H1 (cell line): ENCODE data around the gene TOMT. TPM values are rescaled to one million over a fixed set of nuclear protein-coding genes. Genes with fewer than 3 reads are reported as not detected.

Experiments
- CTCF ChIA-PET: fragments of 300-600 bp; sonication (Branson Sonifier 250); formaldehyde crosslinking; loops from one replicate; lab custom pipeline; 2021; ENCODE audit not compliant: partially characterized antibody; lab: Charles Lee
- POLR2A ChIA-PET: fragments of 300-600 bp; sonication (Branson Sonifier 250); formaldehyde crosslinking; loops from one replicate; lab custom pipeline; 2021; ENCODE audit warnings: inconsistent platforms; ENCODE audit not compliant: partially characterized antibody; lab: Charles Lee
- DNase-seq, 2 experiments: peaks; one replicate each; pipeline versions ENCODE4 v3.0.0 to v3.0.0-alpha.2; 2010 to 2022; ENCODE audit warnings: low spot score in 2 of 2, low read depth in 1 of 2, mixed read lengths in 1 of 2
- FAIRE-seq: peaks from 2 replicates; lab custom pipeline; 2011; peaks lifted over from hg19 to GRCh38; lab: Jason Lieb, UNC
- H2AFZ ChIP-seq: 2 replicates; pipeline ENCODE4 v1.8.1; 2012; ENCODE audit warnings: low read length, inconsistent platforms
- H2AK5ac ChIP-seq: 2 replicates; pipeline ENCODE4 v1.6.1; 2013; ENCODE audit warnings: low read depth, low read length
- H2BK120ac ChIP-seq: replicated peaks from 2 replicates; pipeline ENCODE3; 2013; ENCODE audit warnings: low read depth, low read length, inconsistent platforms
- H2BK12ac ChIP-seq: 2 replicates; pipeline ENCODE4 v1.6.1; 2013; ENCODE audit warnings: low read depth, low read length
- H2BK15ac ChIP-seq: 2 replicates; pipeline ENCODE4 v1.6.1; 2013; ENCODE audit warnings: low read length
- H2BK20ac ChIP-seq: 2 replicates; pipeline ENCODE4 v1.6.1; 2013; ENCODE audit warnings: low read length
- H2BK5ac ChIP-seq: 2 replicates; pipeline ENCODE4 v1.6.1; 2013; ENCODE audit warnings: low read depth, low read length
- H3K14ac ChIP-seq: 2 replicates; pipeline ENCODE4 v1.6.1; 2013; ENCODE audit warnings: inconsistent platforms; ENCODE audit not compliant: insufficient read length
- H3K18ac ChIP-seq: 2 replicates; pipeline ENCODE4 v1.6.1; 2013; ENCODE audit warnings: low read length; ENCODE audit errors: extremely low read depth
- H3K23ac ChIP-seq: 2 replicates; pipeline ENCODE4 v1.6.1; 2013; ENCODE audit warnings: inconsistent platforms; ENCODE audit not compliant: insufficient read length
- H3K23me2 ChIP-seq: 2 replicates; pipeline ENCODE4 v1.6.1; 2013; ENCODE audit warnings: low read depth, low read length
- H3K27ac ChIP-seq: 2 replicates; pipeline ENCODE4 v1.6.1; 2011; ENCODE audit warnings: low read depth, low read length, inconsistent platforms
- H3K27me3 ChIP-seq, 4 experiments: replicated peaks in 1 of 4; 1 replicate in 1 of 4; 2 replicates in 3 of 4; pipeline versions ENCODE4 v1.6.1 to v1.8.1; 2011 to 2013; ENCODE audit warnings: low read length in 3 of 4, mild to moderate bottlenecking in 3 of 4, inconsistent platforms in 2 of 4, mixed read lengths in 2 of 4, moderate library complexity in 1 of 4; ENCODE audit not compliant: control insufficient read depth in 3 of 4, insufficient read depth in 3 of 4; ENCODE audit errors: extremely low read depth in 1 of 4
- H3K36me3 ChIP-seq, 4 experiments: 2 replicates each; pipeline versions ENCODE4 v1.6.1 to v1.8.1; 2011 to 2013; ENCODE audit warnings: mild to moderate bottlenecking in 4 of 4, low read length in 3 of 4, moderate library complexity in 2 of 4, control low read depth in 1 of 4, inconsistent platforms in 1 of 4; ENCODE audit not compliant: insufficient read depth in 4 of 4, control insufficient read depth in 2 of 4
- H3K4ac ChIP-seq: replicated peaks from 2 replicates; pipeline ENCODE3; 2013; ENCODE audit warnings: low read length, low read depth, mixed read lengths, inconsistent platforms; ENCODE audit not compliant: insufficient read length
- H3K4me1 ChIP-seq, 4 experiments: replicated peaks in 1 of 4; 1 replicate in 1 of 4; 2 replicates in 3 of 4; pipeline versions ENCODE4 v1.6.1 to v1.8.1; 2011 to 2013; ENCODE audit warnings: low read length in 3 of 4, inconsistent platforms in 2 of 4, mixed read lengths in 1 of 4; ENCODE audit not compliant: insufficient read depth in 4 of 4, control insufficient read depth in 3 of 4
- H3K4me2 ChIP-seq, 2 experiments: 2 replicates each; pipeline versions ENCODE4 v1.6.1 to v1.8.1; 2011 to 2013; ENCODE audit warnings: low read depth in 2 of 2, low read length in 2 of 2, control low read depth in 1 of 2, inconsistent platforms in 1 of 2, mild to moderate bottlenecking in 1 of 2; ENCODE audit not compliant: insufficient read depth in 1 of 2
- H3K4me3 ChIP-seq, 4 experiments: fragments of 200-600, 300-600 bp in 1 of 4; sonication (generic), shearing (Covaris generic), sonication (Bioruptor Twin) in 1 of 4; 2 replicates each; pipeline versions ENCODE4 v1.5.1 to v1.8.1; 2011 to 2016; ENCODE audit warnings: low read length in 4 of 4, low read depth in 3 of 4, control low read depth in 2 of 4, inconsistent platforms in 2 of 4, mild to moderate bottlenecking in 2 of 4, mixed read lengths in 1 of 4, moderate library complexity in 1 of 4; ENCODE audit not compliant: insufficient read depth in 2 of 4; ENCODE audit errors: extremely low read depth in 1 of 4
- H3K56ac ChIP-seq: replicated peaks from 2 replicates; pipeline ENCODE3; 2013; ENCODE audit warnings: low read depth, mild to moderate bottlenecking, mixed read lengths, low read length, inconsistent platforms; ENCODE audit not compliant: insufficient read length
- H3K79me1 ChIP-seq: 2 replicates; pipeline ENCODE4 v1.6.1; 2013; ENCODE audit warnings: low read depth, low read length, control low read depth
- H3K79me2 ChIP-seq, 2 experiments: 2 replicates each; pipeline versions ENCODE4 v1.6.1 to v1.8.1; 2012 to 2013; ENCODE audit warnings: low read length in 2 of 2, mild to moderate bottlenecking in 2 of 2, inconsistent platforms in 1 of 2; ENCODE audit not compliant: insufficient read depth in 2 of 2, control insufficient read depth in 1 of 2
- H3K9ac ChIP-seq, 4 experiments: replicated peaks in 1 of 4; 1 replicate in 1 of 4; 2 replicates in 3 of 4; pipeline versions ENCODE4 v1.6.1 to v1.8.1; 2011 to 2013; ENCODE audit warnings: low read depth in 3 of 4, low read length in 3 of 4, control low read depth in 2 of 4, mild to moderate bottlenecking in 2 of 4, moderate library complexity in 2 of 4, inconsistent platforms in 1 of 4; ENCODE audit errors: extremely low read depth in 1 of 4
- H3K9me3 ChIP-seq, 2 experiments: 2 replicates each; pipeline versions ENCODE4 v1.6.1 to v1.8.1; 2012 to 2013; ENCODE audit warnings: mild to moderate bottlenecking in 2 of 2, moderate library complexity in 2 of 2, control low read depth in 1 of 2, inconsistent platforms in 1 of 2, low read depth in 1 of 2, low read length in 1 of 2, mixed read lengths in 1 of 2; ENCODE audit not compliant: insufficient read depth in 2 of 2
- H4K20me1 ChIP-seq, 2 experiments: replicated peaks in 1 of 2; 2 replicates each; pipeline versions ENCODE3 to v1.8.1; 2011 to 2013; ENCODE audit warnings: inconsistent platforms in 2 of 2, low read length in 2 of 2, mild to moderate bottlenecking in 1 of 2; ENCODE audit not compliant: insufficient read depth in 2 of 2, control insufficient read depth in 1 of 2
- H4K5ac ChIP-seq: 2 replicates; pipeline ENCODE4 v1.6.1; 2013; ENCODE audit warnings: low read length, low read depth, mixed read lengths, inconsistent platforms; ENCODE audit not compliant: insufficient read length
- H4K8ac ChIP-seq: 2 replicates; pipeline ENCODE4 v1.8.0; 2013; ENCODE audit warnings: mild to moderate bottlenecking, moderate library complexity, low read length, inconsistent platforms; ENCODE audit not compliant: insufficient read depth; ENCODE audit errors: extremely low read depth
- H4K91ac ChIP-seq: replicated peaks from 2 replicates; pipeline ENCODE3; 2013; ENCODE audit warnings: low read length, mixed read lengths, inconsistent platforms; ENCODE audit not compliant: insufficient read length
- BACH1 ChIP-seq: IDR thresholded peaks from 2 replicates; pipeline ENCODE4 v1.6.1; 2012; ENCODE audit warnings: low read length, improper control_type of control experiment
- BRCA1 ChIP-seq: IDR thresholded peaks from 2 replicates; pipeline ENCODE4 v1.6.1; 2012; ENCODE audit warnings: low read depth, low read length, improper control_type of control experiment
- CBX5 ChIP-seq: fragments of 300-800, 300-1000 bp; sonication (generic); IDR thresholded peaks from 2 replicates; pipeline ENCODE4 v1.7.1; 2016; ENCODE audit warnings: antibody characterized with exemption, low read length, low read depth
- KDM5A ChIP-seq: fragments of 200-600 bp; IDR thresholded peaks from 2 replicates; pipeline ENCODE4 v1.7.1; 2012; ENCODE audit warnings: mild to moderate bottlenecking, low read length, inconsistent platforms, mixed read lengths
- RFX5 ChIP-seq: IDR thresholded peaks from 2 replicates; pipeline ENCODE4 v1.6.1; 2011; ENCODE audit warnings: low read depth, low read length, improper control_type of control experiment, borderline replicate concordance
- SAP30 ChIP-seq: fragments of 300-600 bp; sonication (generic); IDR thresholded peaks from 2 replicates; pipeline ENCODE4 v1.7.1; 2012; ENCODE audit warnings: low read length, moderate library complexity, mild to moderate bottlenecking, inconsistent platforms; ENCODE audit not compliant: insufficient read depth, insufficient replicate concordance
- SP4 ChIP-seq: IDR thresholded peaks from 2 replicates; pipeline ENCODE4 v1.6.1; 2012; ENCODE audit warnings: low read length, inconsistent platforms
- WGBS, 2 experiments: shearing (Covaris generic) in 1 of 2; methylation state at CpG; one replicate each; pipeline versions ENCODE4 v1.1.6 to v1.1.7; 2013 to 2015; ENCODE audit warnings: low lambda C conversion rate in 2 of 2, mixed read lengths in 2 of 2, inconsistent platforms in 1 of 2, low coverage in 1 of 2, missing lambda C conversion rate in 1 of 2; ENCODE audit not compliant: insufficient replicate concordance in 2 of 2, insufficient coverage in 1 of 2, insufficient read length in 1 of 2; ENCODE audit errors: extremely low coverage in 1 of 2, missing lambda C conversion rate in 1 of 2; 5-methylcytosine and 5-hydroxymethylcytosine counted together
- polyA plus RNA-seq, 7 experiments: library from polyadenylated mRNA; depleted of rRNA in 3 of 7; stranded (reverse) in 5 of 7; unstranded in 2 of 7; fragments of >200 nt in 5 of 7; fragments of 200-250 nt in 2 of 7; gene quantifications; 1 replicate in 5 of 7; 2 replicates in 1 of 7; 4 replicates in 1 of 7; pipeline versions ENCODE4 v1.2.1 to v1.2.3, GENCODE V29; 2011 to 2013; ENCODE audit warnings: missing spikeins in 2 of 7, mixed read lengths in 2 of 7
- total RNA-seq: library from RNA; stranded (reverse); fragmentation: NEBNext Ultra II Directional; extraction: Animal tissue kit (Norgen Biotek cat#: 25700); gene quantifications from 2 replicates; pipeline ENCODE4 v1.2.1, GENCODE V29; 2021
- TF ChIP-seq, protein P1 (sequence below): IDR thresholded peaks from 2 replicates; pipeline ENCODE4 v1.6.1; 2012; ENCODE audit warnings: inconsistent platforms
- TF ChIP-seq, protein P2 (sequence below): IDR thresholded peaks from 2 replicates; pipeline ENCODE4 v1.6.1; 2012; ENCODE audit warnings: low read length, inconsistent platforms

The TOMT gene
- total and polyA plus RNA-seq, 2 of the 8 experiments (the other 6 are each of a cell fraction or from before 2014, with no cell fraction given) = 0.11 TPM; not detected in 1

DNA sequence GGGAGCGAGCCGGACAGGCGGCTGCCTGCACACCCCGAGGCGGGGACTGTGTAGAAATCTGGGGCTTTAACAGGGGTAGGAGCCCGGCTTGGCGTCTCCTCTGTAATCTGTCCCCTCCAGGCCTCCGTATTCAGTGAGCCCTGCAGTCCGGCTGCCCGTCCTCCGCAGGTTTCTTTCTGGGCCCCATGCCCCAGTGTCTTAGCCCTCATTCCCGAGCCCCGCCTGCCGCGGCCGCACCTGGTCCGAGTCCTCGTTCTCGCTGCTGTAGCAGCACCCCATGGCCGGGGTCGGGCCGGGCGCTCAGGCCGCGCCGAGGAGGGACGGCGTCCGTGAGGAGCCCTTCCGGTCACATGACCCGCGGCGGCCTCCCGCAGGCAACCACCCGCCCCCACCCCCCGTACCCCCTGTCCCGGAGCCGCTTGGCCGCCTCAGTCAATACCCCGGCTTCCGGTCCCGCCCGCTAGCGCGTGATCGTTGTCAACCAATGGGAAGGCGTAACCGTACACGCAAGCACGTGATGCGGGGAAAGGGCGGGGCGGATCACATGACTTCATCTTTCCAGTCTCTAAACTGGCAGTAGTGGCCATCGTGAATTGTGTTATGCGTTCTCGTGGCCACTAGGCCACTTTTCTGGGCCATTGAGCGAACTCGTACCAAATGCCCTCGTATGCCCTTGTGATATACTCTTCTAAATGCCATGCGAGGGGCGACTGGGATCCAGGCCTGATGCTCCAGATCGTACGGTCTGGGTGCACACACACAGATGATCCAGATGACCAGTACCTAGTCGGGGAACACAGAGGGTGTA is 2.6 kb upstream of the TOMT start, which contains the start of gene LAMTOR1:
LAMTOR1 (minus strand) TSS at position 352 of the 808 bp plus-strand sequence; CDS start at position 279, 73 bp downstream.
- H3K56ac ChIP-seq = peak within 1 kb of the TSS; percentile 59
- H3K4me2 ChIP-seq = peak within 1 kb of the TSS; percentile 84 to 91
- peaks cover 13 to 16% (median 15%) of the 10 kb centered on the region in 4 experiments for H3K36me3 ChIP-seq
- H2BK20ac ChIP-seq = no peak within 1 kb of the TSS
- H3K4ac ChIP-seq = peak within 1 kb of the TSS; percentile 69
- DNase-seq (peak; percentile 97 to 98), FAIRE-seq (peak; percentile 84)
- WGBS, 2 experiments = 7% methylated on average over 54 of the region's 64 CpGs; no CpG with 5 or more reads in 1 of the 2 experiments
- peaks cover under 1 to 13% of the 10 kb centered on the region in 2 experiments for H4K20me1 ChIP-seq
- H3K14ac ChIP-seq = peak within 1 kb of the TSS; percentile 8
- peaks cover 3 to 14% (median 5%) of the 10 kb centered on the region in 4 experiments; a peak in 6 of 7 replicates for H3K4me1 ChIP-seq
- peaks cover 13% of the 10 kb centered on the region for H3K79me1 ChIP-seq
- no peaks in the 10 kb centered on the region for H3K27me3 ChIP-seq
- H2AFZ ChIP-seq = 0 out of 2 replicates have a peak within 1 kb of the TSS, but pooled peaks have one; percentile 70
- ChIA-PET CTCF (interaction anchor here (1.0 to 14.0 kb wide), 4 partner anchors 13 to 135 kb away, joined by 4 to 423 read pairs (median 25); no protein-coding TSS in a partner anchor), POLR2A (interaction anchor here (0.6 to 14.4 kb wide), 8 partner anchors 9 to 329 kb away, joined by 3 to 144 read pairs (median 4); partner anchors contain the start of genes ANAPC15, INPPL1 and LRRC51)
- H3K23me2 ChIP-seq = peaks cover 6% of the 10 kb centered on the region
- no peak within 1 kb of the TSS for H2BK15ac ChIP-seq
- peak within 1 kb of the TSS; percentile 95 to 98 (median 97) for H3K4me3 ChIP-seq
- H2BK12ac ChIP-seq = peak within 1 kb of the TSS; percentile 41
- peak within 1 kb of the TSS; percentile 79; the same call in 1 of the 2 replicates for H2BK5ac ChIP-seq
- peak within 1 kb of the TSS; percentile 86 for H3K27ac ChIP-seq
- peaks cover 10 to 34% of the 10 kb centered on the region in 2 experiments for H3K79me2 ChIP-seq
- H4K8ac ChIP-seq = peak within 1 kb of the TSS; percentile 97
- no peak within 1 kb of the TSS for H2BK120ac ChIP-seq
- H4K91ac ChIP-seq = peak within 1 kb of the TSS; percentile 70
- H3K9ac ChIP-seq = peak within 1 kb of the TSS; percentile 88 to 98 (median 95)
- no peak within 1 kb of the TSS for H3K23ac ChIP-seq
- H2AK5ac ChIP-seq = peak within 1 kb of the TSS; percentile 65; the same call in 1 of the 2 replicates
- no peaks in the 10 kb centered on the region for H3K9me3 ChIP-seq
- H3K18ac ChIP-seq = peak within 1 kb of the TSS; percentile 26
- peak within 1 kb of the TSS; percentile 49 for H4K5ac ChIP-seq
- no peak for TF ChIP-seq BRCA1
- no peak; the same call in 1 of the 2 replicates for TF ChIP-seq KDM5A
- no peak for TF ChIP-seq RFX5
- no peak for TF ChIP-seq SAP30
- no peak for TF ChIP-seq BACH1
- TF ChIP-seq, protein P1, sequence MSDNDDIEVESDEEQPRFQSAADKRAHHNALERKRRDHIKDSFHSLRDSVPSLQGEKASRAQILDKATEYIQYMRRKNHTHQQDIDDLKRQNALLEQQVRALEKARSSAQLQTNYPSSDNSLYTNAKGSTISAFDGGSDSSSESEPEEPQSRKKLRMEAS = peak; percentile 88
- peak; percentile 98 for TF ChIP-seq SP4
- TF ChIP-seq CBX5 = no peak
- TF ChIP-seq, protein P2, sequence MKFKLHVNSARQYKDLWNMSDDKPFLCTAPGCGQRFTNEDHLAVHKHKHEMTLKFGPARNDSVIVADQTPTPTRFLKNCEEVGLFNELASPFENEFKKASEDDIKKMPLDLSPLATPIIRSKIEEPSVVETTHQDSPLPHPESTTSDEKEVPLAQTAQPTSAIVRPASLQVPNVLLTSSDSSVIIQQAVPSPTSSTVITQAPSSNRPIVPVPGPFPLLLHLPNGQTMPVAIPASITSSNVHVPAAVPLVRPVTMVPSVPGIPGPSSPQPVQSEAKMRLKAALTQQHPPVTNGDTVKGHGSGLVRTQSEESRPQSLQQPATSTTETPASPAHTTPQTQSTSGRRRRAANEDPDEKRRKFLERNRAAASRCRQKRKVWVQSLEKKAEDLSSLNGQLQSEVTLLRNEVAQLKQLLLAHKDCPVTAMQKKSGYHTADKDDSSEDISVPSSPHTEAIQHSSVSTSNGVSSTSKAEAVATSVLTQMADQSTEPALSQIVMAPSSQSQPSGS = 0 out of 2 replicates have a peak, but pooled peaks have one; percentile 31
